ENCODE results near the gene IRX4.

The IRX4 gene

DNA sequence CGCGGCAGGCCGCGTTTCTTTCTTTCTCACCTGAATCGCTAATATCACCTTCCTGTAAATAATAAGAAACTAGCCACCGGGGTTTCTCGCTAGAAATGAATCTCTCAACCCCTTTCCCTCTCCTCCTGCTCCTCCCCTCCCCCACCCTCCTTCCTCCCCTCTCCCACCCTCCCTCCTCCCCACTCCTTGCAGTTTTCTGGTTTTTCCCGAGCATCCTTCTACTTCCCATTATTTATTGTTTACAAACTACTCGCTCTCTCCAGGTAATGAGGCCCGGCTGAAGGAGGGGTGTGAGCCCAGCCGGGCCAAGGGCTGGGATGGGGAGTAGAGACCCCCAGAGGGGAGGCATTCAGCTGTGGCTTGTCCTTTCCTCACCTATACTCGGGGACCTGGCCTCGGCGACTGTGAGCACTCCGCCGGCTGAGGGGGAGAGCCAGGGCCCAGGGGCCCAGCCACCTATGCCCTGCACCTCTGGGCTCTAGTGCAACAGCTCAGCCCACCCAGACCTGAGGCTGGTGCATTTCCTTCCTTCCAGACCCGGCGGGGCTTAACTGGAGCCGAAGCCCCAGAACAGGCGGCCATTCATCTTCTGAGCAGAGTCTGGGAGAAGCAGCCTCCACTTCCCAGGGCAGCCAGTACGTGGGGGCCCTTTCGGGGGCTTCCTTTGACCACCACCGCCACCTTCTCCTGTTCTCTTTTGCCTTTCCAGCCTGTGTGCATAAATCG lies 2.1 kb upstream of the IRX4 start:
- in situ Hi-C loops (cut with MboI; ENCODE audit: low pct_unique_long_range_greater_than_20kb, low sequenced_read_pairs, unreplicated experiment), result no loop called here
- DNase-seq (ENCODE audit: low spot score), result no peak
- TF ChIP-seq, protein P1, sequence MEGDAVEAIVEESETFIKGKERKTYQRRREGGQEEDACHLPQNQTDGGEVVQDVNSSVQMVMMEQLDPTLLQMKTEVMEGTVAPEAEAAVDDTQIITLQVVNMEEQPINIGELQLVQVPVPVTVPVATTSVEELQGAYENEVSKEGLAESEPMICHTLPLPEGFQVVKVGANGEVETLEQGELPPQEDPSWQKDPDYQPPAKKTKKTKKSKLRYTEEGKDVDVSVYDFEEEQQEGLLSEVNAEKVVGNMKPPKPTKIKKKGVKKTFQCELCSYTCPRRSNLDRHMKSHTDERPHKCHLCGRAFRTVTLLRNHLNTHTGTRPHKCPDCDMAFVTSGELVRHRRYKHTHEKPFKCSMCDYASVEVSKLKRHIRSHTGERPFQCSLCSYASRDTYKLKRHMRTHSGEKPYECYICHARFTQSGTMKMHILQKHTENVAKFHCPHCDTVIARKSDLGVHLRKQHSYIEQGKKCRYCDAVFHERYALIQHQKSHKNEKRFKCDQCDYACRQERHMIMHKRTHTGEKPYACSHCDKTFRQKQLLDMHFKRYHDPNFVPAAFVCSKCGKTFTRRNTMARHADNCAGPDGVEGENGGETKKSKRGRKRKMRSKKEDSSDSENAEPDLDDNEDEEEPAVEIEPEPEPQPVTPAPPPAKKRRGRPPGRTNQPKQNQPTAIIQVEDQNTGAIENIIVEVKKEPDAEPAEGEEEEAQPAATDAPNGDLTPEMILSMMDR (IDR thresholded peaks at IDR 0.05; ENCODE audit: extremely low read depth, insufficient read depth, missing control alignments), result no peak

DNA sequence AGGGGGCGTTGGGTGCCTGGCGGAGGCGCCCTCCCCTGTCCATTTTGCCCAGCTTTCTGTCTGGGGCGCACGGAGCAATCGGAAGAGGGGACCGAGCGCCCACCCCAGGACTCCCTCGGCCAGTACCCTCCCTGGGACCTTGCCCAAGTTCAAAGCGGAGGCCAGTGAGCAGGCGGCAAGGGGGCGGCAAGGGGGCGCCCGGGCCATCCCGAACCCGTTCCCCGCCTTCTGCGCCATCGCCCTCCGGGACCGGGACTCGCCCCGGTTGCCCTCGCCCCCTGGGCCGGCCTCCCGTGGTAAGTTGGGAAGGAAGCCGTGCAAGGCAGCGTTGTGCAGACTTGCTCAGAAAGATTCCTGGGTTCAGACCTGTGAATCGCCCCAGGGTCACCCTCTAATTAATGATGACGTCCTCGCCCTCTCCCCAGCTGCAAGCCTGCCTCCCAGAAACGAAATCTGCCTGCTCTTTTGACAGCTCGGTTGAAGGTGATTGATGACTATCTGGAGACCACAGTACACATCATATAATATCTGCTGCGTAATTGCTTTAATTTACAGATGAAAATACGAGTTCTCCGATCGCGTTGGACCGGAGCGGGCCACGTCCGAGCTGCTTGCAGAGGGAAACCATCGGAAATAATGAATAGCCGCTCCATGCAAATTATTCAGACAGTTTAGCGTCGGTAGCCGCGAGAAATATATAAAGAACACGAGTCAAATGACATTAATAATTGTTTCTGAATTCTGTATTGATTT lies 1.4 kb upstream of the IRX4 start:
- in situ Hi-C loops (cut with MboI; ENCODE audit: low pct_unique_long_range_greater_than_20kb, low sequenced_read_pairs, unreplicated experiment), result no loop called here
- TF ChIP-seq, protein P1 (IDR thresholded peaks at IDR 0.05; ENCODE audit: extremely low read depth, insufficient read depth, missing control alignments), result no peak
- DNase-seq (ENCODE audit: low spot score), result no peak

DNA sequence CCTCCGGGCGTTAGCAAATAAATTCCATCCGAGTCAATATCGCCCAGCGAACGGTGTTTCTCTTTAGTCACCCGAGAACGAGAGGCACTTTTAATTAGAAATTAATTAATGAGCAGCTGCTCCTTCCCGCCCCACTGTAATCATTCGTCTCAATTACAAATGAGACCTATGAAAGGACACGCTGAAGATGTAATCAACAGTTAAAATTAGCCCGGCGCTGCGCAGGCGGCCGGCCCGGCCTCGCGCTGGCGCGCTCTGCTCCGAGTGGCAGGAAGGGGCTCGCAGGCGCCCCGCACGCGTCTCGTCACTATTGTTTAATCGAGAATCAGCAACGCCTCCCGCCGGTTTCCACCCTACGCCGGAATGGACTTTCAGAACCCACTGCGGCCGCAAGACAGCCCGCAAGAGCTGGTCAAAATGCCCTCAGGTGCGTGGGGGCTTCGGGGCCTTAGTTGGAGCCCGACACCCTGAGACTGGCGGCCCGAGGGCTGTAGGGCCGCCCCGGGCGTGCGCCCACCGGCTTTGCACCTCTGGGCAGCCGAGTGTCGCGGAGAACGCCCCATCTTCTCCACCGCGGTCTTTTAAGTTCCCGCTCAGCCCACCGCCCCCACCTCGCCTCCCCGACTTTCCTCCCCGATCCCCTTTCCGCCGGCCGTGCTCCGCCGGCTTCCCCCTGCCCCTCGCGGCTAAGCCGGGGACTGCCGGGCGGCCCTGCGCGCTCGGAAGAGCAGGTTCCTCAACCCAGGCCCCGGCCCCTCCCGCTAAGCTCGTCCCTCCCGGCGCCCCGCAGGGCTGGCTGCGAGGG lies 597 bp upstream of the IRX4 start:
- TF ChIP-seq, protein P1 (IDR thresholded peaks at IDR 0.05; ENCODE audit: extremely low read depth, insufficient read depth, missing control alignments), result no peak
- DNase-seq (ENCODE audit: low spot score), result peak; percentile 81
- in situ Hi-C loops (cut with MboI; ENCODE audit: low pct_unique_long_range_greater_than_20kb, low sequenced_read_pairs, unreplicated experiment), result no loop called here

DNA sequence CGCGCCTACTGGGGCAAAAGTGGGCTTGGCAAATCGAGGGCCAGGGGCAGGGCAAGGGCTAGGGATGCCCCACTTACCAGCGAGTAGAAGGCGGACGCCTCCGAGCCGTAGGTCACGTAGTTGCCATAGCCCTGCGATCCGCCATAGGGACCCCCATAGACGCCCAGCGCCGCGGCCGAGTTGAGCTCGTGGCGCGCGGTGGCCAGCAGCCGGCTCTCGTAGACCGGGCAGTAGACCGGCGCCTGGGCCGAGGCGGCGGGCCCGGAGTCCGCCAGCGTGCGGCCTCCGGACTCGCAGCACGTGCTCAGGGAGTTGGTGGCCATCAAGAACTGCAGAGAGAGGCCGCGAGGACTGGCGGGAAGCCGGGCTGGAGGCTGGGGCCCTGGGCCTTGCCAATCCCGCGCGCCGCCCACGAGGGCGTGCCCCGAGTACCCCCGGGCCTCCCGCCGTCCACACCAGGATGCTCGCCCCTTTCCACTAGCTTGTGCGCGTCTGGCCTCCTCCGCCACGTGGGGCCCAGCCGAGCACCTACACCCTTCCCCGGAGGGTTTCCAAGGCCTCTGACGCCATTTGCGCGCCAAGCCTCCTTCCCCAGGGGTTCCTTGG lies 891 bp downstream of the IRX4 start:
- in situ Hi-C loops (cut with MboI; ENCODE audit: low pct_unique_long_range_greater_than_20kb, low sequenced_read_pairs, unreplicated experiment), result no loop called here
- TF ChIP-seq, protein P1 (IDR thresholded peaks at IDR 0.05; ENCODE audit: extremely low read depth, insufficient read depth, missing control alignments), result no peak
- DNase-seq (ENCODE audit: low spot score), result no peak

DNA sequence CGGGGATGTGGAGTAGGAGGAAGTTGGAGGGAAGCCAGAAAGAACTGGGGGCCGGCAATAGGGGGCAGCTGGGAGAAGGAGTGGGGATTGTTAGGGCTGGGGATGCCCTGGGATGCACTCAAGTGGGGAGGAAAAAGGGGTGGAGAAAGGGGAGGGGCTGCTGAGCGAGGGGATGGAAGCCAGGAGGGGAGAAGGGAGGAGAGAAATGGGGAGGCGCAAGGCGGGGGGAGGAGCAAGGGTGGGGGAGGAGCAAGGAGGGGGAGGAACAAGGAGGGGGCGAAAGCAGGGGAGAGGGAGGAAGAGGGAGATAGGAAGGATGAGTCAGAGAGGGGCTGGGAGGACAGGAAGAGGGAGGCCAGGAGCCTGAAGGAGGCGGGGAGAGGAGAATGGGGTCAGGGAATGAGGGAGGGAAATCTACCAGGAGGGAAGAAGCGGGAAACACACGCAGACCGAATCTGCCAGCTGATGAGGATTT lies 1.6 kb downstream of the IRX4 start:
- in situ Hi-C loops (cut with MboI; ENCODE audit: low pct_unique_long_range_greater_than_20kb, low sequenced_read_pairs, unreplicated experiment), result no loop called here
- TF ChIP-seq, protein P1 (IDR thresholded peaks at IDR 0.05; ENCODE audit: extremely low read depth, insufficient read depth, missing control alignments), result no peak
- no peak for DNase-seq (ENCODE audit: low spot score)
